C4-2B (cell line): Measurements from ENCODE around the gene KIAA2012.

Experiments used
- CTCF ChIP-seq: fragments of 450-650 bp; conservative IDR thresholded peaks from 2 replicates; pipeline ENCODE4 v1.5.1; 2017; ENCODE audit warnings: mild to moderate bottlenecking
- ZFX ChIP-seq: fragments of 450-650 bp; IDR thresholded peaks from 2 replicates; pipeline ENCODE4 v1.6.1; 2017

GRCh38 chr2:202115479-202115971 is 42.5 kb downstream of the KIAA2012 start:
- TF ChIP-seq CTCF (no peak), ZFX (no peak)
